ENCODE measurements around the gene MAGI2. TPM values are rescaled to one million over a fixed set of nuclear protein-coding genes. Genes with fewer than 3 reads are reported as not detected.
A peak's percentile ranks its signal among the peaks of the same experiment; 100 is the strongest.

The MAGI2 gene
- polyA plus RNA-seq, 4 donors: 32.0 to 38.7 (median 33.7) TPM

- no peak for DNase-seq (ENCODE audit: low read depth in 4 of 4, low spot score in 2 of 4)
Measured at GRCh38 chr7:78852951-78853350, 600.5 kb downstream of the MAGI2 start.

GRCh38 chr7:78850093-78850740, 603.2 kb downstream of the MAGI2 start:
- DNase-seq (ENCODE audit: low read depth in 4 of 4, low spot score in 2 of 4): no peak

- no peak for DNase-seq (ENCODE audit: low read depth in 4 of 4, low spot score in 2 of 4)
Measured at GRCh38 chr7:78845155-78845554, 608.3 kb downstream of the MAGI2 start.

GRCh38 chr7:78842068-78842467, 611.4 kb downstream of the MAGI2 start:
- DNase-seq (ENCODE audit: low read depth in 4 of 4, low spot score in 2 of 4): no peak

- DNase-seq (ENCODE audit: low read depth in 4 of 4, low spot score in 2 of 4): no peak
Measured at GRCh38 chr7:78835897-78836296, 617.6 kb downstream of the MAGI2 start.

GRCh38 chr7:78828317-78828716, 625.1 kb downstream of the MAGI2 start:
- DNase-seq (ENCODE audit: low read depth in 4 of 4, low spot score in 2 of 4): no peak

GRCh38 chr7:78803501-78804127, 649.9 kb downstream of the MAGI2 start:
- DNase-seq (ENCODE audit: low read depth in 4 of 4, low spot score in 2 of 4): no peak

GRCh38 chr7:78794101-78794500, 659.4 kb downstream of the MAGI2 start:
- DNase-seq (ENCODE audit: low read depth in 4 of 4, low spot score in 2 of 4): no peak

GRCh38 chr7:78792624-78793023, 660.8 kb downstream of the MAGI2 start:
- no peak for DNase-seq (ENCODE audit: low read depth in 4 of 4, low spot score in 2 of 4)

GRCh38 chr7:78792006-78792405, 661.5 kb downstream of the MAGI2 start:
- DNase-seq (ENCODE audit: low read depth in 4 of 4, low spot score in 2 of 4): no peak

- DNase-seq (ENCODE audit: low read depth in 4 of 4, low spot score in 2 of 4): no peak
Measured at GRCh38 chr7:78788464-78788863, 665.0 kb downstream of the MAGI2 start.

- DNase-seq (ENCODE audit: low read depth in 4 of 4, low spot score in 2 of 4): no peak
Measured at GRCh38 chr7:78787854-78788253, 665.6 kb downstream of the MAGI2 start.

- no peak for DNase-seq (ENCODE audit: low read depth in 4 of 4, low spot score in 2 of 4)
Measured at GRCh38 chr7:78786055-78786454, 667.4 kb downstream of the MAGI2 start.

GRCh38 chr7:78783179-78783962, 670.1 kb downstream of the MAGI2 start:
- DNase-seq (ENCODE audit: low read depth in 4 of 4, low spot score in 2 of 4): no peak

GRCh38 chr7:78780560-78780959, 672.9 kb downstream of the MAGI2 start:
- no peak for DNase-seq (ENCODE audit: low read depth in 4 of 4, low spot score in 2 of 4)

GRCh38 chr7:78779788-78780187, 673.7 kb downstream of the MAGI2 start:
- no peak for DNase-seq (ENCODE audit: low read depth in 4 of 4, low spot score in 2 of 4)

- no peak for DNase-seq (ENCODE audit: low read depth in 4 of 4, low spot score in 2 of 4)
Measured at GRCh38 chr7:78777829-78778228, 675.6 kb downstream of the MAGI2 start.

GRCh38 chr7:78770422-78771410, 682.8 kb downstream of the MAGI2 start:
- peak in 1 of 4 donors; percentile 29 for DNase-seq (ENCODE audit: low read depth in 4 of 4, low spot score in 2 of 4)

- DNase-seq (ENCODE audit: low read depth in 4 of 4, low spot score in 2 of 4): peak in 1 of 4 donors; percentile 13
Measured at GRCh38 chr7:78769481-78770101, 683.9 kb downstream of the MAGI2 start.

- peak in 1 of 4 donors; percentile 4 for DNase-seq (ENCODE audit: low read depth in 4 of 4, low spot score in 2 of 4)
Measured at GRCh38 chr7:78768859-78769258, 684.6 kb downstream of the MAGI2 start.

Measured in left renal cortex interstitium (tissue), 4 donors.